HCT116 (cell line): Measurements from ENCODE around the gene KIAA1549. TPM values are rescaled to one million over a fixed set of nuclear protein-coding genes. Genes with fewer than 3 reads are reported as not detected.

Experiments used
- ATAC-seq: fragments of 200-7000 bp; cut with Tn5 transposase; 2 replicates; pipeline ENCODE4 v1.9.1; 2020; ENCODE audit warnings: mild to moderate bottlenecking, moderate library complexity
- BruUV-seq: library from RNA; stranded (reverse); fragments of 400-500 nt; replicated peaks from 2 replicates; lab custom pipeline; 2021; lab: Mats Ljungman, UMichigan
- CTCF ChIA-PET: fragments of 300-600 bp; sonication (Branson Sonifier 250); formaldehyde crosslinking; loops from one replicate; lab custom pipeline; 2021; ENCODE audit warnings: antibody characterized with exemption; lab: Charles Lee
- POLR2A ChIA-PET: fragments of 300-600, 350-600 bp; sonication (Branson Sonifier 250); formaldehyde crosslinking; loops from one replicate; lab custom pipeline; 2021; ENCODE audit warnings: antibody characterized with exemption; lab: Charles Lee
- RAD21 ChIA-PET, 2 experiments: fragments of 300-600 bp; sonication (Branson Sonifier 250); formaldehyde crosslinking; loops; one replicate each; lab custom pipeline; 2023; ENCODE audit warnings: low total read pairs in 2 of 2; ENCODE audit not compliant: uncharacterized antibody in 2 of 2, unreplicated experiment in 2 of 2, low non-redundant PET in 1 of 2; lab: Charles Lee
- DNase-seq: peaks from one replicate; pipeline ENCODE4 v3.0.0-alpha.2; 2010; ENCODE audit warnings: low read depth, low spot score
- H2AFZ ChIP-seq: fragments of 200-600 bp; shearing (Covaris generic), sonication (generic); 2 replicates; pipeline ENCODE4 v1.6.1; 2017; ENCODE audit warnings: low read depth, mixed run types, mixed read lengths, antibody characterized with exemption, low read length; ENCODE audit not compliant: poor library complexity, severe bottlenecking
- H3K27ac ChIP-seq: 2 replicates; pipeline ENCODE4 v1.5.1; 2012; ENCODE audit warnings: low read depth, low read length
- H3K27me3 ChIP-seq: fragments of 200-600 bp; sonication (generic); 2 replicates; pipeline ENCODE4 v1.6.1; 2016; ENCODE audit warnings: mixed run types, low read length, mixed read lengths; ENCODE audit not compliant: insufficient read depth
- H3K36me3 ChIP-seq, 2 experiments: fragments of 200-500 bp in 1 of 2; fragments of 200-600 bp in 1 of 2; sonication (Bioruptor generic) in 1 of 2; sonication (generic) in 1 of 2; 2 replicates each; pipeline versions ENCODE4 v1.5.1 to v1.6.1; 2014 to 2016; ENCODE audit warnings: low read length in 2 of 2, inconsistent platforms in 1 of 2, mixed read lengths in 1 of 2, mixed run types in 1 of 2; ENCODE audit not compliant: insufficient read depth in 2 of 2, control insufficient read depth in 1 of 2
- H3K4me1 ChIP-seq, 2 experiments: fragments of 200-600 bp in 1 of 2; sonication (generic) in 1 of 2; 2 replicates each; pipeline versions ENCODE4 v1.5.1 to v1.6.1; 2012 to 2017; ENCODE audit warnings: low read length in 2 of 2, inconsistent platforms in 1 of 2, mild to moderate bottlenecking in 1 of 2, mixed read lengths in 1 of 2, mixed run types in 1 of 2, moderate library complexity in 1 of 2; ENCODE audit not compliant: insufficient read depth in 2 of 2, control insufficient read depth in 1 of 2
- H3K4me2 ChIP-seq: fragments of 200-600 bp; sonication (generic); 2 replicates; pipeline ENCODE4 v1.6.1; 2017; ENCODE audit warnings: mixed run types, low read length, mixed read lengths
- H3K4me3 ChIP-seq, 2 experiments: fragments of 200-600 bp in 1 of 2; sonication (generic) in 1 of 2; replicated peaks in 1 of 2; 2 replicates each; pipeline ENCODE4 v1.5.1; 2011 to 2016; ENCODE audit warnings: low read length in 2 of 2, control low read depth in 1 of 2, low read depth in 1 of 2, mild to moderate bottlenecking in 1 of 2, mixed read lengths in 1 of 2, mixed run types in 1 of 2
- H3K79me2 ChIP-seq: fragments of 200-600 bp; sonication (generic); 2 replicates; pipeline ENCODE4 v1.6.1; 2017; ENCODE audit warnings: mild to moderate bottlenecking, mixed run types, low read length, moderate library complexity, mixed read lengths; ENCODE audit not compliant: insufficient read depth
- H3K9ac ChIP-seq: fragments of 200-600 bp; sonication (generic); 2 replicates; pipeline ENCODE4 v1.6.1; 2016; ENCODE audit warnings: low read length, mixed read lengths
- H3K9me2 ChIP-seq: fragments of 200-600 bp; sonication (generic), shearing (Covaris generic); 2 replicates; pipeline ENCODE4 v1.6.1; 2017; ENCODE audit warnings: mixed run types, mild to moderate bottlenecking, moderate library complexity; ENCODE audit not compliant: insufficient read depth
- H3K9me3 ChIP-seq, 2 experiments: fragments of 200-500 bp in 1 of 2; fragments of 200-600 bp in 1 of 2; sonication (Bioruptor generic) in 1 of 2; sonication (generic) in 1 of 2; 2 replicates each; pipeline ENCODE4 v1.6.1; 2014 to 2017; ENCODE audit warnings: low read length in 2 of 2, mixed read lengths in 2 of 2, inconsistent platforms in 1 of 2, low read depth in 1 of 2, mild to moderate bottlenecking in 1 of 2, mixed run types in 1 of 2, moderate library complexity in 1 of 2; ENCODE audit not compliant: control insufficient read depth in 1 of 2, insufficient read depth in 1 of 2
- H4K20me1 ChIP-seq: fragments of 200-600 bp; sonication (generic), shearing (Covaris generic); 2 replicates; pipeline ENCODE4 v1.6.1; 2017; ENCODE audit warnings: mixed run types, mild to moderate bottlenecking, moderate library complexity; ENCODE audit not compliant: insufficient read depth
- CBX3 ChIP-seq: IDR thresholded peaks from 2 replicates; pipeline ENCODE4 v1.6.1; 2012; ENCODE audit warnings: low read depth
- CTCF ChIP-seq, 3 experiments: fragments of 200-600 bp in 1 of 3; sonication (generic) in 1 of 3; IDR thresholded peaks in 2 of 3; conservative IDR thresholded peaks in 1 of 3; 2 replicates each; pipeline ENCODE4 v1.5.1; 2012 to 2017; ENCODE audit warnings: low read depth in 2 of 3, low read length in 2 of 3, antibody characterized with exemption in 1 of 3, borderline replicate concordance in 1 of 3, control low read depth in 1 of 3, mild to moderate bottlenecking in 1 of 3, mixed read lengths in 1 of 3, mixed run types in 1 of 3, moderate library complexity in 1 of 3; ENCODE audit not compliant: insufficient read depth in 1 of 3
- RAD21 ChIP-seq: IDR thresholded peaks from 2 replicates; pipeline ENCODE4 v1.6.1; 2012; ENCODE audit warnings: low read depth, mild to moderate bottlenecking
- SRF ChIP-seq: IDR thresholded peaks from 2 replicates; pipeline ENCODE4 v1.6.1; 2012; ENCODE audit warnings: low read depth
- intact Hi-C: fragments of 100-400 bp; cut with micrococcal nuclease; formaldehyde crosslinking; loops from 2 replicates; pipeline ENCODE4 v1.10.0; 2022
- total RNA-seq: library from RNA; stranded (reverse); gene quantifications from one replicate; pipeline ENCODE4 v1.2.1, GENCODE V29; 2021; ENCODE audit not compliant: unreplicated experiment

KIAA1549 gene
- total RNA-seq, 1 experiment from 2014 or later = 3.9 TPM

GRCh38 chr7:138885383-138886147, 95.6 kb downstream of the KIAA1549 start:
- intact Hi-C loops = loop anchor here (1.0 to 2.0 kb wide), 2 partner anchors 95 to 190 kb away; partner anchors contain the start of gene KIAA1549
- no peaks in the 10 kb centered on the region for H3K9me2 ChIP-seq
- peak in 2 of 3 experiments; percentile 21 to 25; a peak in 3 of 6 replicates for TF ChIP-seq CTCF (IDR thresholded peaks at IDR 0.05 in 2 of 3, conservative IDR thresholded peaks at IDR 0.05 in 1 of 3; ENCODE audit: borderline replicate concordance in 1 of 3, insufficient read depth in 1 of 3, low read depth in 2 of 3, low read length in 2 of 3)
- TF ChIP-seq RAD21 = 0 out of 2 replicates have a peak, but pooled peaks have one; percentile 7
- TF ChIP-seq SRF = no peak
- peak; percentile 75 for ATAC-seq
- no peak for DNase-seq
- ChIA-PET RAD21 (interaction anchor here in 1 of 2 experiments (0.8 to 1.1 kb wide), 2 partner anchors 12 to 189 kb away, joined by 3 to 5 read pairs; no protein-coding TSS in a partner anchor), POLR2A (no interaction called here), CTCF (interaction anchor here (0.8 to 2.0 kb wide), 12 partner anchors 9 to 189 kb away, joined by 3 to 29 read pairs (median 6); no protein-coding TSS in a partner anchor)
- no peaks in the 10 kb centered on the region for H4K20me1 ChIP-seq
- no peaks in the 10 kb centered on the region for H3K9me3 ChIP-seq
- H3K36me3 ChIP-seq = no peaks in the 10 kb centered on the region
- no peak overlapping the region for H3K9ac ChIP-seq
- 0 out of 4 replicates have a peak, but pooled peaks cover 0 to 3% of the 10 kb centered on the region in 2 experiments for H3K4me1 ChIP-seq
- no peak overlapping the region for H3K27ac ChIP-seq
- H2AFZ ChIP-seq = no peak overlapping the region
- no TSS peak for BruUV-seq
- H3K4me2 ChIP-seq = no peak overlapping the region
- H3K27me3 ChIP-seq = no peaks in the 10 kb centered on the region
- no peak overlapping the region for H3K4me3 ChIP-seq
- H3K79me2 ChIP-seq = no peaks in the 10 kb centered on the region

GRCh38 chr7:138882249-138882648, 98.9 kb downstream of the KIAA1549 start:
- CTCF ChIA-PET = no interaction called here
- no TSS peak for BruUV-seq
- POLR2A ChIA-PET = no interaction called here

More at GRCh38 chr7:138882249-138882648, 98.9 kb downstream of the KIAA1549 start:
- ATAC-seq = no peak
- H3K9me3 ChIP-seq = no peaks in the 10 kb centered on the region
- no peaks in the 10 kb centered on the region for H3K36me3 ChIP-seq
- intact Hi-C loops = no loop called here
- no peak overlapping the region for H2AFZ ChIP-seq
- H3K4me1 ChIP-seq = 0 out of 4 replicates have a peak, but pooled peaks cover 0 to 3% of the 10 kb centered on the region in 2 experiments
- no peak overlapping the region for H3K4me3 ChIP-seq
- no peaks in the 10 kb centered on the region for H3K27me3 ChIP-seq
- H4K20me1 ChIP-seq = no peaks in the 10 kb centered on the region
- no peak for DNase-seq
- no peak for TF ChIP-seq CBX3
- TF ChIP-seq, all 23 proteins: peak for 0
- no peaks in the 10 kb centered on the region for H3K79me2 ChIP-seq
- H3K4me2 ChIP-seq = no peak overlapping the region
- H3K9ac ChIP-seq = no peak overlapping the region
- RAD21 ChIA-PET = no interaction called here
- H3K27ac ChIP-seq = no peak overlapping the region
- no peaks in the 10 kb centered on the region for H3K9me2 ChIP-seq
